Stimulated activated CD8-positive, alpha-beta memory T cell treated with anti-CD3 and anti-CD28 coated beads, Interleukin-15, amount 100 ng/mL, for 24 hours (primary cell): ENCODE data around the gene HEXIM1.

ENCODE experiments used
- DNase-seq: peaks from one replicate; pipeline ENCODE4 v3.0.0-alpha.2; 2020; ENCODE audit warnings: low read depth

Gene HEXIM1

DNA sequence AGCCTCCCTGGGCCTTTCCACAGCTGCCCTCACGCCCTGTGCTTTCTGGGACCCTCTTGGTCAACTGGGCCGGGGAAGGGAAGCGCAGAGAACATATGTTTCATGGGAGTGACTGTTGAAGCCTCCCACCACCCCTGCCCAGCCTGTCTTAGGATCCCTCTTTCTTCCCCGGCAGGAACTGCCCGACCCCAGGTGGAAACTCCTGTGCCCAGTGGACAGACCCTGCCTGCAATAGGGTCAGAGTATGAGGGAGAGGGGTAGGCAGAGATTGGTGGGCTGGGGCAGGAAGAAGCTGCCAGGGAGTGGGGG is 23.9 kb downstream of the HEXIM1 start:
- DNase-seq: no peak

DNA sequence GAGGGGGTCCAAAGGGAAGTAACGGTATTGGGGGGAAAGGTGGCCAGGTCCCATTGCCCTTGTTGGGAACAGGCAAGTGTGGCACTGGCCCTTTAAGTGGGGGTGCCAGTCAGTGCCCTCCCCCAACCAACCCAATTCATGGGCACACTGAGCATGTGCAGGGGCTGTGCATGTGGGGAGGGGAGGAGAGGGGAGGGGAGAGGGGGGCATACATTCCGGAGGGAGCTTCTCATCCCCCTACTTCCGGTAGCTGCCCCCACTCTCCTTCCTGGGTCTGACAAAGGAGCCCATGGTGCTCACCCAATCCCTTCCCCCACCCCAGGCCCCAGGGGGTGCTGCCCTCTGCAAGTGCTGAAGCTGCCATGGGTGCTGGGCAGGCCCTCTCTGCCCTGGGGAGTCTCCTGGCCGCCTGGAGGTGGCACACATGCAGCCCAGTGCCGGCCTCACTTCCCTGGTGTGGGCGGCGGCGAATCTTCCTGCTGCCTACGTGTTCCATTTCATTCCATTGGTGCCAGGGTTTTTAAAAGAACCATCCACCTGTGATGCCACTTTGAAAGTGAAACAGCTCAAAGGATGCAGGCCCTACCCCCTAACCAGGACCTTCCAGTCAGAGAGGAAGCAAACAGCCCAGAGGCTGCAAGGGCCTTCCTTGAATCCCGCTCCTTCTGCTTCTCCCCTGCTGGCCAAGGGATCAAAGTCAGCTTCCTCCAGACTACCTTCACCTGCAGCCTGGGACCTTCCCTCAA is 24.4 kb downstream of the HEXIM1 start:
- peak; percentile 24 for DNase-seq

DNA sequence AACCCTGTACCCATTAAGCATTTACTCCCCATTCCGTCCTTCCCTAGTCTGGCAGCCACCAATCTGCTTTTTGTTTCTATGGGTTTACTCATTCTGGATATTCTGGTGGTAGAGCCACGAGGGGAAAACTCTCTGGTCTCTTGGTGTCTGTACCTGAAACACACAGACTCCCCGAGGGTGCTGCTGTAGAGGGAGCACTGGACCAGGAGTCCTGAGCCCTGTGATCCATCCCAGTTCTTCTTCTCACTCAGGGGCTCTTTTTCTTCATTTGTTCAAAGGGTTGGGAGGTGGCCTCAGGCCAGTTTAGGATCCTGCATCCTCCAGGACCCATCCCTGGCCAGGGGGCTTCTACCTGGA is 27.5 kb downstream of the HEXIM1 start:
- DNase-seq: no peak

DNA sequence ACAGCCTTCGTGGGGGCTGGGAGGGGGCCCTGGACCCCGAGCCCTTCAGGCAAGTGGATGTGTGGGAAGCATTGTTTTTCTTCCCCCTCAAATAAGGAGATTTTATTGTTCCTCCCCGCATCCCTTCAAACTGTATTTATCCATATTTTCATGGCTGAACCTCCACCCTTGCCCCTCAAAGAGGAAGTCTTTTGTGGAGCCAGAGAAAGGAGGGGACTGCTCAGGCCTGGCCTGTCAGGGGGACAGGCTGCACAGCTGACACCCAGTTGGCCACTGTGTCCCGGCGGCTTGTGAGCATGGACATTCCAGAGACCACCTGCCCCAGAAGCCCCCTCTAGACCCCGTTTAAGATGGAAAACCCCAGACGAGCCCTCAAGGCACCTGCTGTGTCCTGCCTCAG is 29.3 kb downstream of the HEXIM1 start:
- no peak for DNase-seq

DNA sequence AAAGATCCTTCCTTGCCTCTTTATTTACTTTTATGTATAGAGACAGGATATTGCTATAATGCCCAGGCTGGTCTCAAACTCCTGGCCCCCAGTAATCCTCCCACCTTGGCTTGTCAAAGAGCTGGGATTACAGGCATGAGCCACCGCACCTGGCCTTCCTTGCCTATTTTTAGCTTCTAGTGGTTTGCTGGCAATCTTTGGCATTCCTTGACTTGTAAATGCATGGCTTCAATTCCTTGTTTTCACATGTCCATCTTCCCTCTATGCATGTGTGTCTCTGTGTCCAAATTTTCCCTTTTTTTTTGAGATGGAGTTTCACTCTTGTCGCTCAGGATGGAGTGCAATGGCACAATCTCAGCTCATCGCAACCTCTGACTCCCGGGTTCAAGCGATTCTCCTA is 35.9 kb downstream of the HEXIM1 start:
- DNase-seq: no peak

DNA sequence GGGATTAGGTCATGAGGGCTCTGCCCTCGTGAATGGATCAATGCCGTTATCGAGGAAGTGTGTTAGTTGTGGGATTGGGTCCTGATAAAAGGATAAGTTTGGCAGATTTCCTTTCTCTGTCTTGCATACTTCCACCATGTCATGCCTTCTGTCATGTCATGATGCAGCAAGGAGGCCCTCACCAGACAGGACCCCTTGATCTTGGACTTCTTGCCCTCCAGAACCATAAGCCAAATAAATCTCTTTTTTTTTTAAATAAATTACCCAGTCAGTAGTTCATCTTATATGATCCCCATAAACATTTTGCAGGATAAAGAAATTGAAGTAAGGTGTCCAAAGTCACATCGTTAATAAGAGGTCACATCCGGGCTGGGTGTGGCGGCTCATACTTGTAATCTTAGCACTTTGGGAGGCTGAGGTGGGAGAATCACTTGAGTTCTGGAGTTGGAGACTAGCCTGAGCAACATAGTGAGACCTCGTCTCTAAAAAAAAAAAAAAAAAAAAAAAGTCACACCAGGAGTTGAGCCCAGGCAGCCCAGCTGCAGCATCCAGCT is 38.6 kb downstream of the HEXIM1 start:
- DNase-seq: no peak

DNA sequence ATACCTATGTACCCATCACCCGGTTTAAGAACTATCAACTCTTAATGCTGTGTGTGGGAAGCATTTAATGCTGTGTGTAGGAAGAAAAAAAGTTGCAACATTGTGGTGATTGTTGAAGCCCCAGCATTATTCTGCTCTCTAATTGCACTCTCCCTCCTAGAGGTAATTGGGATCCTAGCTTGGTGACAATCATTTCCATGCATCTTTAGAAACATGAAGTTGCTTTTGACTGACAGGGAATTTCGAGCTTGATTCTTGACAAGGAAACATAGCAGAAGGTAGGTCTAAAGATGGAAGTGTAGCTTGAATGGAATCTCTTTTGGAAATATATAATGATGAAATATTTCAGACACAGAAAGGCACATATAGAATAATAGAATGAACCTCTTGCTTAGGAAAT is 40.7 kb downstream of the HEXIM1 start:
- DNase-seq: no peak

DNA sequence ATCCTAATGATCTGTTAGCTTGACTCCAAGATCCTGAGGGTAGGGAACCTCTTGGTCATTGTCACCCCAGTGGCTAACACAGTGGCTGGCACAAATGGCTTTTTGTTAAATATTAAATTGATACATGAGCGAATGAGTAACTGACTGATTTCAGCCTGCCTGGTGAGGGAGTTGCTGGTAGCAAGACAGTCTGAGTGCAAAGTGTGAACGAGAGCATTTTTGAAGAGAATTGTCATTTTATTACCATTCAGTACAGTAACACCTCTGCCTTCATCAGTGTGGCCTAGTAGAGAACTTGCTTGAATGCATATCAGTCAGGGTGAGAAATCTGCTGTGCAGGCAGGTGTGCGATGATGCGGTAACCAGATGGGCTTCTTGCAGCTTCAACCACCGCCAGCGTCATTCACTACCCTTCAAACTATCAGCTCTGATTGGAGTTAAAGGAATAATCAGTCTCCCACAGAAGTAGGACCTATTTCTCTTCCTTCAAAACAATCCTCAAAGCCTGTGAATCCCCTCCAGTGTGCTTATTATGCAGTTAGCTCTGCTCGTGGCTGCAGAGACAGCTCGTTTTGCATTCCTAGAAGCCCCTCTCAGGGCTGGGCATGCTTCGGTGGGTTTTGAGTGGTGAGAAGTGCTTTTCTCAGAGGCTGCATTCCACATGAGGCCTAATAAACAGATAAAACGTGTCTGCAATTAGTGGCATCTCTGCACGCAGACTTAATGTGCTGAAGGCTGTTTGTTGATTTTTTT is 42.4 kb downstream of the HEXIM1 start:
- DNase-seq: no peak

DNA sequence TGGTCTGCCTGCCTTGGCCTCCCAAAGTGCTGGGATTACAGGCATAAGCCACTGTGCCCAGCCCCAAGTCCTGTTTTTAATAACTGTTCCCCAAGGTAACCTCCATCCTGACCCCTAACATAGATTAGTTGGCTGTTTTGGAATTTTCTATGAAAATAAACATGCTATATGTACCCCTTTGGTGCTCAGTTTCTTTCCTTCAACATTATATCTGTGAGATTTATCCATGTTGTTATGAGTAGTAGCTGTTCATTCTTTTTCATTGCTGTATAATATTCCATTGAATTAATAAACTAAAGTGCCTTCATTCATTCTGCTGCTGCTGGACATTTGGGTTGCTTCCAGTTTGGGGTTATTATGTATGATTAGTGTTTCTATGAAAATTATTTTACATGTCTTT is 47.1 kb downstream of the HEXIM1 start:
- DNase-seq: no peak

DNA sequence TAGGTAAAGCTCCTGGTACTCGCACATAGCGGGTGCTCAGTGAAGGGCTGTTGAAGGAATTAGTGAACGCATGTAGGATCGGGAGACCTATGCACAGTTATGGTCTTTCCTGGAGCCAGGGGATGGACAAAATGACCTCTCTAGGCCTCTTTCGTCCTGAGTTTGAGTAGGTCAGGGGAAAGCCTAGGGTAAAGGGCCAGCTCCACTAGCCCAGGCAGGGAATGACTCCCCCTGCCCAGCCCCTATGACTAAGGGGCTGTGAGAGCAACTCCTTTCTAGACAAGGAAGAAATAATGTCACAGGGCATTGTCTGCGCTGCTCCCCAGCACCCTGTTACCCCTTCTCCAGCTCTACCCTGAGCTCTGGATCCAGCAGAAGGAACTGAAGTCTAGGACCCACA is 48.8 kb downstream of the HEXIM1 start:
- no peak for DNase-seq

DNA sequence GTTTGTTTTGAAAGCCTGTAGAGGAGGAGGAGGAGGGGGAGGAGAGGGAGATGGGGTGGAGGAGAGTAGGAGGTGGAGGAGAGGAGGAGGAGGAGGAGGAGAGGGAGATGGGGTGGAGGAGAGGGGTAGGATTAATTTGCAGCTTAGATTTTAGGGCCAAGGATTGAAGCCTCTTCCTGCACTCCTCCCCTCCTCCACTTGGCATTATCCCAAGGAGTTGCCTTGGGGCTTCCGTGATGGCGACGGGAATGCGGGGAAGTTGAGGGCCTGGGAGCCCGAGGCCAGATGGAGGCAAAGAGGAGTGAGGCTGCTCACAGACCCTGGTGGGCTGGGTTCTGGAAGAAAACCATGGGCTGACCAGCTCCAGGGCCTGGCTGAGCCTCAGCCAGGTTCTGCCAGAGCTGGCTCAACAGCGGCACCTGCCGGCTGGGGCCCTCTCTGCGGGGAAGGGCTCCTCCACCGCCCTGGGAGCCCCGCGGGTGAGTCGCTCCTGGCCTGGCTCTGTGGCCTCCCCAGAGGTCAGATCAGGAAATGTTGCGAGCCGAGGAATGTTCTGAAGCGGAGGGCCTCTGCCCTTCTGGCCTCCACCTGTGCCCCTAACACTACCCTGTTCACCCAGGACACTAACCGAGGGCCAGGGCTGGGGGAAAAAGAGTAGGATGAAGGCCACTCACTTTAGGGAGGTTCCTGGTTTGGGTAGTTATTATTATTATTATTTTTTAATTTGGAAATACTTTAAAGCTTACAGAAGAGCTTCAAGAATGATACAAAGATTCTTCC is 49.5 kb downstream of the HEXIM1 start:
- peak; percentile 87 for DNase-seq

DNA sequence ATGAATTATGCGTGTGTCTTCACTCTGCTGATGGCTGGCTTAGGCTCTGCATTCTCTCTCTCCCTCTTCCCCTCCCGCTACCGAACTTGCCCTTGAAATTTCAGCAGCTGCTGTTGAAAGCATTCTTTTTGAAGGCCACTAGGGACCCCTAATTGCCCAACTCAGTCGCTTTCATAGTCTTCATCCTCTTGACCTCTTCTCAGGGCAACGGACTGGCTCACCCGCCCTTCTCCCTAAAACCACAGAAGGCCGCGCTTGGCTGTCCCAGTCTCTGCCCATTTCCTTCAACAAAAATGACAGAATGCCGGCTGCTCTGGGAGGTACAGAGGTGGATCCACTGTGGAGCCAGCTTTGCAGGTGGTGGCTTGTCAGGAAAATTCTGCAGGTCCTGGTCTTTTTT is 52.4 kb downstream of the HEXIM1 start:
- no peak for DNase-seq

DNA sequence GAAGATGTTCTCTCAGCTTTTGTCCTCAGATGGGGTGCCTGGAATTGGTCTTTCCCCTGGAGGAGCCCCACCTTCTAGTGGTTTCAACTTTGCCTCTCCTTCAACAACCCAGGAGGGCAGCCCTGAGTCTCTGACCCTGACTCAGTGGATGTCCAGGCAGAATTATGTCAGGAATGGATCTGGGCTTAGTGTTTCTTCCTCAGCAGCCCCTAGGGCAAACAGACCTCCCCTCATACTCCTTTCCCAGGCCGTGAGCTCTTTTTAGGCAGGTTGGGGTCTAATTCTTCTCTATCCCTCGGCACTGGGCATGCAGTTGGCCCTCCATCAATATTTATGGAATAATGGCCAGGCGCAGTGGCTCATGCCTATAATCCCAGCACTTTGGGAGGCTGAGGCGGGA is 53.2 kb downstream of the HEXIM1 start:
- DNase-seq: no peak
